Liver (tissue), 9 donors: Measurements from ENCODE around the gene OPTN. TPM values are rescaled to one million over a fixed set of nuclear protein-coding genes. Genes with fewer than 3 reads are reported as not detected.

Experiments used
- DNase-seq: peaks from one replicate; pipeline ENCODE4 v3.0.0-alpha.2; 2017; ENCODE audit warnings: low spot score
- H3K27ac ChIP-seq, 2 donors: one replicate each; pipeline ENCODE4 v1.7.0; 2013; ENCODE audit warnings: inconsistent platforms in 2 of 2, low read length in 2 of 2, control low read depth in 1 of 2, low read depth in 1 of 2, mild to moderate bottlenecking in 1 of 2
- H3K27me3 ChIP-seq, 4 donors: one replicate each; pipeline versions ENCODE4 v1.6.1 to v1.7.0; 2013; ENCODE audit warnings: low read length in 3 of 4, inconsistent platforms in 1 of 4, mild to moderate bottlenecking in 1 of 4, moderate library complexity in 1 of 4; ENCODE audit not compliant: control insufficient read depth in 4 of 4, insufficient read depth in 4 of 4
- H3K36me3 ChIP-seq, 4 donors: one replicate each; pipeline versions ENCODE4 v1.6.1 to v1.7.0; 2013; ENCODE audit warnings: low read length in 3 of 4, mild to moderate bottlenecking in 3 of 4, low read depth in 1 of 4, moderate library complexity in 1 of 4; ENCODE audit not compliant: control insufficient read depth in 4 of 4, insufficient read depth in 3 of 4
- H3K4me1 ChIP-seq, 4 donors: one replicate each; pipeline versions ENCODE4 v1.6.1 to v1.7.0; 2013; ENCODE audit warnings: low read length in 3 of 4, mild to moderate bottlenecking in 3 of 4, moderate library complexity in 1 of 4; ENCODE audit not compliant: control insufficient read depth in 4 of 4, insufficient read depth in 4 of 4
- H3K4me3 ChIP-seq, 3 donors: one replicate each; pipeline versions ENCODE4 v1.6.1 to v1.7.0; 2013; ENCODE audit warnings: low read length in 3 of 3, control low read depth in 1 of 3, low read depth in 1 of 3, mild to moderate bottlenecking in 1 of 3
- H3K9ac ChIP-seq, 2 donors: one replicate each; pipeline ENCODE4 v1.7.0; 2013; ENCODE audit warnings: low read length in 2 of 2, mild to moderate bottlenecking in 2 of 2, moderate library complexity in 2 of 2, control low read depth in 1 of 2, low read depth in 1 of 2
- H3K9me3 ChIP-seq, 4 donors: one replicate each; pipeline versions ENCODE4 v1.6.1 to v1.7.0; 2013; ENCODE audit warnings: low read length in 3 of 4; ENCODE audit not compliant: control insufficient read depth in 4 of 4
- ATF3 ChIP-seq: IDR thresholded peaks from 2 replicates; pipeline ENCODE4 v1.6.1; 2016; ENCODE audit warnings: antibody characterized with exemption
- EGR1 ChIP-seq, 2 donors: IDR thresholded peaks; 2 replicates each; pipeline ENCODE4 v1.6.1; 2016 to 2018; ENCODE audit warnings: antibody characterized with exemption in 2 of 2, low read depth in 2 of 2
- FOXA1 ChIP-seq: IDR thresholded peaks from 2 replicates; pipeline ENCODE4 v1.6.1; 2016; ENCODE audit warnings: antibody characterized with exemption
- FOXA2 ChIP-seq: IDR thresholded peaks from 2 replicates; pipeline ENCODE4 v1.6.1; 2016; ENCODE audit warnings: antibody characterized with exemption
- GABPA ChIP-seq, 2 donors: IDR thresholded peaks in 1 of 2; conservative IDR thresholded peaks in 1 of 2; 2 replicates each; pipeline ENCODE4 v1.6.1; 2016; ENCODE audit warnings: antibody characterized with exemption in 2 of 2, mild to moderate bottlenecking in 1 of 2, moderate library complexity in 1 of 2
- JUND ChIP-seq, 2 donors: IDR thresholded peaks; 2 replicates each; pipeline ENCODE4 v1.6.1; 2016; ENCODE audit warnings: antibody characterized with exemption in 2 of 2
- NR2F2 ChIP-seq: IDR thresholded peaks from 2 replicates; pipeline ENCODE4 v1.6.1; 2016; ENCODE audit warnings: antibody characterized with exemption
- REST ChIP-seq: IDR thresholded peaks from 2 replicates; pipeline ENCODE4 v1.6.1; 2016; ENCODE audit warnings: antibody characterized with exemption, mild to moderate bottlenecking
- RXRA ChIP-seq, 2 donors: IDR thresholded peaks; 2 replicates each; pipeline ENCODE4 v1.6.1; 2017 to 2018; ENCODE audit warnings: antibody characterized with exemption in 2 of 2, mild to moderate bottlenecking in 1 of 2
- SP1 ChIP-seq: IDR thresholded peaks from 2 replicates; pipeline ENCODE4 v1.6.1; 2018; ENCODE audit warnings: antibody characterized with exemption, mild to moderate bottlenecking
- TAF1 ChIP-seq: conservative IDR thresholded peaks from 2 replicates; pipeline ENCODE4 v1.6.1; 2016; ENCODE audit warnings: antibody characterized with exemption, mild to moderate bottlenecking
- YY1 ChIP-seq: IDR thresholded peaks from 2 replicates; pipeline ENCODE4 v1.6.1; 2016; ENCODE audit warnings: antibody characterized with exemption, mild to moderate bottlenecking
- WGBS: extraction: QIAGEN DNeasy Blood & Tissue Kit; methylation state at CpG from one replicate; pipeline ENCODE4 v1.1.7; 2013; 5-methylcytosine and 5-hydroxymethylcytosine counted together
- polyA plus RNA-seq, 2 donors: library from polyadenylated mRNA; stranded (reverse) in 1 of 2; unstranded in 1 of 2; fragments of 200-250 nt in 1 of 2; fragments of >200 nt in 1 of 2; fragmentation: Nextera tagmentation in 1 of 2; extraction: Ambion mirVana in 1 of 2; gene quantifications; one replicate each; pipeline versions ENCODE4 v1.2.1 to v1.2.3, GENCODE V29; 2013 to 2015
- total RNA-seq, 2 donors: library from RNA; depleted of rRNA; stranded (reverse); fragments of >200 nt; gene quantifications; one replicate each; pipeline ENCODE4 v1.2.3, GENCODE V29; 2014
- TF ChIP-seq, protein P1 (sequence below): IDR thresholded peaks from 2 replicates; pipeline ENCODE4 v1.6.1; 2016; ENCODE audit warnings: antibody characterized with exemption
- TF ChIP-seq, protein P2 (sequence below): fragments of 150-350 bp; IDR thresholded peaks from 2 replicates; pipeline ENCODE4 v1.5.1; 2017; ENCODE audit warnings: improper control_type of control experiment, low read depth, low read length; ENCODE audit not compliant: missing input control
- donor health status: healthy.
- donor health status: healthy.
- donor health status: healthy.
- donor health status: healthy.
- donor health status: healthy.

OPTN gene
- total and polyA plus RNA-seq, 4 donors = 21.5 to 42.0 (median 34.2) TPM

GRCh38 chr10:13165177-13165576 is 65.2 kb downstream of the OPTN start:
- Histone ChIP-seq H3K9me3 (no peaks in the 10 kb centered on the region), H3K4me3 (no peak overlapping the region), H3K9ac (no peak overlapping the region), H3K27me3 (no peaks in the 10 kb centered on the region), H3K36me3 (no peaks in the 10 kb centered on the region), H3K27ac (no peak overlapping the region), H3K4me1 (peaks cover 0 to 14% (median 12%) of the 10 kb centered on the region in 4 donors)
- TF ChIP-seq, protein P1, sequence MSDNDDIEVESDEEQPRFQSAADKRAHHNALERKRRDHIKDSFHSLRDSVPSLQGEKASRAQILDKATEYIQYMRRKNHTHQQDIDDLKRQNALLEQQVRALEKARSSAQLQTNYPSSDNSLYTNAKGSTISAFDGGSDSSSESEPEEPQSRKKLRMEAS = no peak
- TF ChIP-seq EGR1 (IDR thresholded peaks at IDR 0.05; ENCODE audit: low read depth in 2 of 2) = no peak
- TF ChIP-seq GABPA (IDR thresholded peaks at IDR 0.05 in 1 of 2, conservative IDR thresholded peaks at IDR 0.05 in 1 of 2) = no peak
- TF ChIP-seq, protein P2, sequence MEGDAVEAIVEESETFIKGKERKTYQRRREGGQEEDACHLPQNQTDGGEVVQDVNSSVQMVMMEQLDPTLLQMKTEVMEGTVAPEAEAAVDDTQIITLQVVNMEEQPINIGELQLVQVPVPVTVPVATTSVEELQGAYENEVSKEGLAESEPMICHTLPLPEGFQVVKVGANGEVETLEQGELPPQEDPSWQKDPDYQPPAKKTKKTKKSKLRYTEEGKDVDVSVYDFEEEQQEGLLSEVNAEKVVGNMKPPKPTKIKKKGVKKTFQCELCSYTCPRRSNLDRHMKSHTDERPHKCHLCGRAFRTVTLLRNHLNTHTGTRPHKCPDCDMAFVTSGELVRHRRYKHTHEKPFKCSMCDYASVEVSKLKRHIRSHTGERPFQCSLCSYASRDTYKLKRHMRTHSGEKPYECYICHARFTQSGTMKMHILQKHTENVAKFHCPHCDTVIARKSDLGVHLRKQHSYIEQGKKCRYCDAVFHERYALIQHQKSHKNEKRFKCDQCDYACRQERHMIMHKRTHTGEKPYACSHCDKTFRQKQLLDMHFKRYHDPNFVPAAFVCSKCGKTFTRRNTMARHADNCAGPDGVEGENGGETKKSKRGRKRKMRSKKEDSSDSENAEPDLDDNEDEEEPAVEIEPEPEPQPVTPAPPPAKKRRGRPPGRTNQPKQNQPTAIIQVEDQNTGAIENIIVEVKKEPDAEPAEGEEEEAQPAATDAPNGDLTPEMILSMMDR = no peak
- no peak for DNase-seq

- H3K27ac ChIP-seq = no peak overlapping the region
- no peaks in the 10 kb centered on the region for H3K36me3 ChIP-seq
- no peaks in the 10 kb centered on the region for H3K4me1 ChIP-seq
- 96% methylated on average over 7 of the region's 7 CpGs for WGBS
- no peak overlapping the region for H3K4me3 ChIP-seq
- no peaks in the 10 kb centered on the region for H3K9me3 ChIP-seq
- no peaks in the 10 kb centered on the region for H3K27me3 ChIP-seq
- DNase-seq = no peak
- TF ChIP-seq RXRA (IDR thresholded peaks at IDR 0.05) = no peak
- TF ChIP-seq, protein P2 = no peak
- TF ChIP-seq FOXA1 = no peak
- no peak for TF ChIP-seq ATF3
- no peak for TF ChIP-seq NR2F2
- TF ChIP-seq TAF1 = no peak
- no peak for TF ChIP-seq REST
- no peak for TF ChIP-seq JUND (IDR thresholded peaks at IDR 0.05)
- no peak for TF ChIP-seq SP1
- no peak for TF ChIP-seq YY1
- TF ChIP-seq, protein P1 = no peak
- no peak for TF ChIP-seq EGR1 (IDR thresholded peaks at IDR 0.05; ENCODE audit: low read depth in 2 of 2)
- TF ChIP-seq GABPA (IDR thresholded peaks at IDR 0.05 in 1 of 2, conservative IDR thresholded peaks at IDR 0.05 in 1 of 2) = no peak
- no peak for TF ChIP-seq FOXA2
- no peak overlapping the region for H3K9ac ChIP-seq
These were observed 67.6 kb downstream of the OPTN start for GRCh38 chr10:13167568-13167967.
